Mammary epithelial cell (primary cell): ENCODE measurements around the gene HS3ST3A1.

Experiments
- CTCF ChIP-seq, 2 donors: IDR thresholded peaks in 1 of 2; conservative IDR thresholded peaks in 1 of 2; 2 replicates each; pipeline ENCODE4 v1.5.1; 2011 to 2012; ENCODE audit warnings: inconsistent platforms in 2 of 2, low read length in 2 of 2, mild to moderate bottlenecking in 2 of 2, control low read depth in 1 of 2, low read depth in 1 of 2; ENCODE audit not compliant: insufficient read depth in 1 of 2; ENCODE audit errors: extremely low read depth in 1 of 2
- EZH2 ChIP-seq: IDR thresholded peaks from 2 replicates; pipeline ENCODE4 v1.6.1; 2012; ENCODE audit warnings: low read length, inconsistent platforms, borderline replicate concordance

- TF ChIP-seq CTCF (conservative IDR thresholded peaks at IDR 0.05 in 1 of 2, IDR thresholded peaks at IDR 0.05 in 1 of 2; ENCODE audit: extremely low read depth in 1 of 2, insufficient read depth in 1 of 2, low read depth in 1 of 2, low read length in 2 of 2) (no peak), EZH2 (no peak)
These were observed 37.9 kb downstream of the HS3ST3A1 start for GRCh38 chr17:13563866-13564265.
